ENCODE measurements around the gene C11orf97. TPM values are rescaled to one million over a fixed set of nuclear protein-coding genes. Genes with fewer than 3 reads are reported as not detected.
A peak's percentile ranks its signal among the peaks of the same experiment; 100 is the strongest.

The C11orf97 gene
- total RNA-seq, 1 donor from 2014 or later = not detected

DNA sequence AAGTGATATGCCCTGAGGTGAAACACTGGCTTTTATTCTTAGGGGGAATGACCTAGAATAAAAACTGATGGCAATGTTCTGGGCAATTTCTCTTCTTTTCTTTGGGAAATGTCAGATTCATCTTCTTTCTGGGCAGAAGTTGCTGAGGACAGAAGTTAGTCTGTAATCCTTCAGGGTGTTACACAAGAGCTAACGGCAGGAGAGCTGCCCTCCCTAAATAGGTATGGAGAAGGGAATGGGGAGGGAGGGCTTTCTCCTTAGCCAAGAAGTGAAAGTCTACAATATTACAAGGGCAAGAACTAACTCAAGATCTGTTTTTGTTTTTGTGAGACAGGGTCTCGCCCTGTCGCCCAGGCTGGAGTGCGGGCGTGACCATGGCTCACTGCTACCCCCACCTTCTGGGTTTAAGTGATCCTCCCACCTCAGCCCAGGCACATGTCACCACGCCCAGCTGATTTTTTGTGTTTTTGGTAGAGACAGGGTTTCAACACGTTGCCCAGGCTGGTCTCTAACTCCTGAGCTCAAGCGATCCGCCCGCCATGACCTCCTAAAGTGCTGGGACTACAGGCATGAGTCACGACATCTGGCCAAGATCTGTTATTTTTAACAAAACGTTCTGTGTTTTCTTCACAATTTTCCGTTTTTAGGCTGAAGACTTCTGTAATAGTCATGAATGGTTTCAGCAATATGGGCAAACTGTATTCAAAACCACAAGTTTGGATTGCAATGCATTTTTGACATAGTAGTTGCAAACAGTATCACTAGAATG lies 62.1 kb downstream of the C11orf97 start:
- peak overlapping the region; percentile 42 for H3K4me3 Mint-ChIP-seq (ENCODE audit: unreplicated experiment)
- Histone ChIP-seq H4K20me1 (ENCODE audit: insufficient read depth, low read length) (no peaks in the 10 kb centered on the region), H3K36me3 (ENCODE audit: insufficient read depth, low read length) (no peaks in the 10 kb centered on the region), H3K4me3 (ENCODE audit: insufficient read depth, low read depth, low read length) (no peak overlapping the region), H3K27me3 (ENCODE audit: insufficient read depth, low read length) (no peaks in the 10 kb centered on the region), H3K9ac (ENCODE audit: low read length) (no peak overlapping the region), H3K27ac (ENCODE audit: low read depth, low read length) (no peak overlapping the region), H3K4me2 (ENCODE audit: low read length) (peak overlapping the region; percentile 45), H3K4me1 (ENCODE audit: insufficient read depth, low read length) (peaks cover 5% of the 10 kb centered on the region), H2AFZ (ENCODE audit: low read depth, low read length) (no peak overlapping the region), H3K79me2 (ENCODE audit: insufficient read depth, low read length) (no peaks in the 10 kb centered on the region), H3K9me3 (ENCODE audit: insufficient read depth, low read depth, low read length) (no peaks in the 10 kb centered on the region)
- TF ChIP-seq EZH2 (IDR thresholded peaks at IDR 0.05; ENCODE audit: insufficient read depth, low read length) (no peak), CTCF (IDR thresholded peaks at IDR 0.05; ENCODE audit: insufficient read depth, low read depth, low read length) (no peak)
- DNase-seq (ENCODE audit: low read depth) (peak; percentile 76), FAIRE-seq (peak; percentile 93)
- H3K27me3 Mint-ChIP-seq (ENCODE audit: low read depth, unreplicated experiment) = no peaks in the 10 kb centered on the region
- H3K4me1 Mint-ChIP-seq (ENCODE audit: low read depth, unreplicated experiment) = peaks cover 8% of the 10 kb centered on the region
- H3K9me3 Mint-ChIP-seq (ENCODE audit: unreplicated experiment) = no peaks in the 10 kb centered on the region
- H3K36me3 Mint-ChIP-seq (ENCODE audit: low read depth, unreplicated experiment) = no peaks in the 10 kb centered on the region
- H3K27ac Mint-ChIP-seq (ENCODE audit: unreplicated experiment) = peak overlapping the region; percentile 19

DNA sequence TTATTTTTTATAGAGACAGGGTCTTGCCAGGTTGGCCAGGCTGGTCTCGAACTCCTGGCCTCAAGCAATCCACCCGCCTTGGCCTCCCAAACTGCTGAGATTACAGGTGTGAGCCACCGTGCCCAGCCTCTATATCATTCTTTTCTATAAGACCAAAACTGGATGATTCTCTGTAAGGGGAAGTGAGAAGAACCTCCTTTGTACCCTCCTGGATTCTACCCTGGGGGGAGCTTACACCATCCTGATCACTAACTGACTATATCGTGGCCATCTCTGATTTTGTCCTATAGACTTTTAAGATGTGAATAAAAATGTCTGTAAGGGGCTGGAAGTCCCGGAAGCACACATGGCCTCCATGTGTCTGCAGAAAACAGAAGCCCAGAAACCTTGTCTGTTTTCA lies 64.0 kb downstream of the C11orf97 start:
- H4K20me1 ChIP-seq (ENCODE audit: insufficient read depth, low read length) = no peaks in the 10 kb centered on the region
- H3K4me3 ChIP-seq (ENCODE audit: insufficient read depth, low read depth, low read length) = no peak overlapping the region
- H3K27ac Mint-ChIP-seq (ENCODE audit: unreplicated experiment) = no peak overlapping the region
- no peaks in the 10 kb centered on the region for H3K79me2 ChIP-seq (ENCODE audit: insufficient read depth, low read length)
- peaks cover 5% of the 10 kb centered on the region for H3K4me1 ChIP-seq (ENCODE audit: insufficient read depth, low read length)
- H2AFZ ChIP-seq (ENCODE audit: low read depth, low read length) = no peak overlapping the region
- FAIRE-seq (no peak), DNase-seq (ENCODE audit: low read depth) (no peak)
- H3K4me3 Mint-ChIP-seq (ENCODE audit: unreplicated experiment) = no peak overlapping the region
- no peak overlapping the region for H3K27ac ChIP-seq (ENCODE audit: low read depth, low read length)
- H3K36me3 Mint-ChIP-seq (ENCODE audit: low read depth, unreplicated experiment) = no peaks in the 10 kb centered on the region
- no peaks in the 10 kb centered on the region for H3K27me3 ChIP-seq (ENCODE audit: insufficient read depth, low read length)
- no peak overlapping the region for H3K9ac ChIP-seq (ENCODE audit: low read length)
- H3K4me1 Mint-ChIP-seq (ENCODE audit: low read depth, unreplicated experiment) = peaks cover 8% of the 10 kb centered on the region
- no peaks in the 10 kb centered on the region for H3K9me3 ChIP-seq (ENCODE audit: insufficient read depth, low read depth, low read length)
- TF ChIP-seq CTCF (IDR thresholded peaks at IDR 0.05; ENCODE audit: insufficient read depth, low read depth, low read length) (no peak), EZH2 (IDR thresholded peaks at IDR 0.05; ENCODE audit: insufficient read depth, low read length) (no peak)
- no peaks in the 10 kb centered on the region for H3K36me3 ChIP-seq (ENCODE audit: insufficient read depth, low read length)
- H3K9me3 Mint-ChIP-seq (ENCODE audit: unreplicated experiment) = no peaks in the 10 kb centered on the region
- H3K4me2 ChIP-seq (ENCODE audit: low read length) = no peak overlapping the region
- H3K27me3 Mint-ChIP-seq (ENCODE audit: low read depth, unreplicated experiment) = no peaks in the 10 kb centered on the region

DNA sequence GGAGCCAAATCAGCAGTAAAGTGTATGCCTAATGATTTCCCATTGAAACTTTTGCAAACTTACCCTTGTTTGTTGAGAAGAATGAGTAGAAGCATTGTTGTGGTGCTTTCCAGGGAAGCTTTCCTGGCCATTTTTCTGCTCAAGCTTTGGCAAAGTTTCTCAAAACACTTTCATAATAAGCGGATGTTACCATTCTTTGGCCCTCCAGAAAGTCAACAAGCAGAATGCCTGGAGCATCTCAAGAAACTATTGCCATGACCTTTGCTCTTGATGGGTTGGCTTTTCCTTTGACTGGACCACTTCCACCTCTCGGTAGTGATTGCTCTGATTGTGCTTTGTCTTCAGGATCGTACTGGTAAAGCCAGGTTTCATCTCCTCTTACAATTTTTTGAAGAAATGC lies 65.6 kb downstream of the C11orf97 start:
- no peak overlapping the region for H3K27ac Mint-ChIP-seq (ENCODE audit: unreplicated experiment)

More for the DNA sequence above, 65.6 kb downstream of the C11orf97 start:
- peaks cover 5% of the 10 kb centered on the region for H3K4me1 ChIP-seq (ENCODE audit: insufficient read depth, low read length)
- TF ChIP-seq CTCF (IDR thresholded peaks at IDR 0.05; ENCODE audit: insufficient read depth, low read depth, low read length) (no peak), EZH2 (IDR thresholded peaks at IDR 0.05; ENCODE audit: insufficient read depth, low read length) (no peak)
- H3K4me2 ChIP-seq (ENCODE audit: low read length) = no peak overlapping the region
- H3K27me3 ChIP-seq (ENCODE audit: insufficient read depth, low read length) = no peaks in the 10 kb centered on the region
- no peaks in the 10 kb centered on the region for H3K36me3 Mint-ChIP-seq (ENCODE audit: low read depth, unreplicated experiment)
- H3K27me3 Mint-ChIP-seq (ENCODE audit: low read depth, unreplicated experiment) = peaks cover 3% of the 10 kb centered on the region
- no peaks in the 10 kb centered on the region for H3K79me2 ChIP-seq (ENCODE audit: insufficient read depth, low read length)
- no peak overlapping the region for H3K4me3 ChIP-seq (ENCODE audit: insufficient read depth, low read depth, low read length)
- H3K4me3 Mint-ChIP-seq (ENCODE audit: unreplicated experiment) = no peak overlapping the region
- H3K9me3 Mint-ChIP-seq (ENCODE audit: unreplicated experiment) = no peaks in the 10 kb centered on the region
- no peaks in the 10 kb centered on the region for H3K9me3 ChIP-seq (ENCODE audit: insufficient read depth, low read depth, low read length)
- FAIRE-seq = no peak
- peaks cover 8% of the 10 kb centered on the region for H3K4me1 Mint-ChIP-seq (ENCODE audit: low read depth, unreplicated experiment)
- H3K27ac ChIP-seq (ENCODE audit: low read depth, low read length) = no peak overlapping the region
- H2AFZ ChIP-seq (ENCODE audit: low read depth, low read length) = no peak overlapping the region
- no peaks in the 10 kb centered on the region for H4K20me1 ChIP-seq (ENCODE audit: insufficient read depth, low read length)
- no peak for DNase-seq (ENCODE audit: low read depth)
- no peaks in the 10 kb centered on the region for H3K36me3 ChIP-seq (ENCODE audit: insufficient read depth, low read length)
- no peak overlapping the region for H3K9ac ChIP-seq (ENCODE audit: low read length)

All from astrocyte (in vitro differentiated cells and primary cell).